Transverse colon (tissue), 4 donors: Measurements from ENCODE around the gene LRRN4CL. TPM values are rescaled to one million over a fixed set of nuclear protein-coding genes. Genes with fewer than 3 reads are reported as not detected.

Experiments
- DNase-seq: peaks from one replicate; pipeline ENCODE4 v3.0.0-alpha.2; 2019
- H3K27ac ChIP-seq, 4 donors: fragments of 200-600 bp; sonication (generic); 2 replicates each; pipeline ENCODE4 v1.5.1; 2016 to 2018; ENCODE audit warnings: inconsistent platforms in 4 of 4
- H3K27me3 ChIP-seq: fragments of 200-600 bp; sonication (generic); 2 replicates; pipeline ENCODE4 v1.5.1; 2017; ENCODE audit warnings: inconsistent platforms
- H3K36me3 ChIP-seq, 4 donors: fragments of 200-600 bp; sonication (generic); 2 replicates each; pipeline ENCODE4 v1.5.1; 2017 to 2019; ENCODE audit warnings: inconsistent platforms in 4 of 4
- H3K4me1 ChIP-seq, 4 donors: fragments of 200-600 bp; sonication (generic); 2 replicates each; pipeline ENCODE4 v1.5.1; 2017 to 2020; ENCODE audit warnings: inconsistent platforms in 4 of 4
- H3K4me3 ChIP-seq, 4 donors: fragments of 200-600 bp; sonication (generic); 1 replicate in 1 of 4; 2 replicates in 3 of 4; pipeline versions ENCODE4 v1.5.1 to v1.6.1; 2017 to 2019; ENCODE audit warnings: inconsistent platforms in 4 of 4
- H3K9me3 ChIP-seq, 2 donors: fragments of 200-600 bp; sonication (generic); 2 replicates each; pipeline ENCODE4 v1.5.1; 2017 to 2019; ENCODE audit warnings: inconsistent platforms in 2 of 2
- EP300 ChIP-seq: sonication (generic); formaldehyde crosslinking; IDR thresholded peaks from one replicate; pipeline ENCODE4 v1.6.1; 2017; ENCODE audit warnings: antibody characterized with exemption, low read depth
- POLR2A ChIP-seq: fragments of 450-650 bp; IDR thresholded peaks from one replicate; pipeline ENCODE4 v1.6.1; 2016; ENCODE audit warnings: antibody characterized with exemption, mild to moderate bottlenecking, moderate library complexity
- POLR2AphosphoS5 ChIP-seq, 3 donors: sonication (generic); formaldehyde crosslinking; IDR thresholded peaks; one replicate each; pipeline ENCODE4 v1.6.1; 2016; ENCODE audit warnings: antibody characterized with exemption in 3 of 3
- WGBS, 2 donors: methylation state at CpG; one replicate each; pipeline ENCODE4 v1.1.5; 2018; ENCODE audit warnings: low coverage in 1 of 2; 5-methylcytosine and 5-hydroxymethylcytosine counted together
- in situ Hi-C, 4 donors: fragments of 200-750 bp; cut with MboI; loops; one replicate each; pipeline versions ENCODE4 v1.15.0 to v1.15.1; 2017; ENCODE audit warnings: low sequenced_read_pairs in 3 of 4, low pct_ligation_motif_present in 1 of 4, low pct_unique_long_range_greater_than_20kb in 1 of 4
- intact Hi-C: fragments of 100-400 bp; cut with DNase I; formaldehyde crosslinking; loops from one replicate; pipeline ENCODE4 v1.15.1; 2023; ENCODE audit warnings: low total_unique reads
- total RNA-seq, 4 donors: library from RNA; depleted of rRNA; stranded (reverse); fragments of >200 nt; gene quantifications; one replicate each; pipeline ENCODE4 v1.1.0, GENCODE V29; 2016
- TF ChIP-seq, protein P1 (sequence below), 5 experiments: fragments of 200-600 bp in 3 of 5; fragments of 450-650 bp in 2 of 5; sonication (generic) in 3 of 5; IDR thresholded peaks; 1 replicate in 2 of 5; 2 replicates in 3 of 5; pipeline ENCODE4 v1.5.1; 2016 to 2017; ENCODE audit warnings: antibody characterized with exemption in 5 of 5, inconsistent platforms in 3 of 5, mild to moderate bottlenecking in 2 of 5, moderate library complexity in 1 of 5

Gene LRRN4CL
- total RNA-seq, 4 donors from 2014 or later = 8.2 to 24.7 (median 9.0) TPM

DNA sequence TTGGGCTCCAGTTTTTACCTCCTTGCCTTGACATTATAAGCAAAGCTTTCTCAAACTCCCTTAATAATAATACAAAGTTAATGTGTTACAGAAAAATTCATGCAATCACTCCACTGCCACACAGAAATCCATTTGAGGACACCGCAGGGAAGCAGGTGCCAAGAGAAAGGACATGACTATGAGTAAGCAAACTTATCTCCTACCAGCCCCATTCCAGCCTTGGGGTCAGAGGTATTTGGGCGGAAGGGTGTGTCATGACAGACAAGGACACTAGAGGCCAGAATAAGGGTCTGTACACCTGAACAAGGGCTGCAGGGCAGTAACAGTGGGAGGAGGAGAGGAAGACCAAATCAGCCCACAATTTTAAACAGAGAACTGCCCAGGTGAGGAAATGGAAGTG, 24.0 kb upstream of the LRRN4CL start:
- no peak overlapping the region for H3K4me3 ChIP-seq
- peak overlapping the region; percentile 62 to 68 (median 66) for H3K27ac ChIP-seq
- TF ChIP-seq POLR2AphosphoS5 (IDR thresholded peaks at IDR 0.05) = no peak
- TF ChIP-seq, protein P1, sequence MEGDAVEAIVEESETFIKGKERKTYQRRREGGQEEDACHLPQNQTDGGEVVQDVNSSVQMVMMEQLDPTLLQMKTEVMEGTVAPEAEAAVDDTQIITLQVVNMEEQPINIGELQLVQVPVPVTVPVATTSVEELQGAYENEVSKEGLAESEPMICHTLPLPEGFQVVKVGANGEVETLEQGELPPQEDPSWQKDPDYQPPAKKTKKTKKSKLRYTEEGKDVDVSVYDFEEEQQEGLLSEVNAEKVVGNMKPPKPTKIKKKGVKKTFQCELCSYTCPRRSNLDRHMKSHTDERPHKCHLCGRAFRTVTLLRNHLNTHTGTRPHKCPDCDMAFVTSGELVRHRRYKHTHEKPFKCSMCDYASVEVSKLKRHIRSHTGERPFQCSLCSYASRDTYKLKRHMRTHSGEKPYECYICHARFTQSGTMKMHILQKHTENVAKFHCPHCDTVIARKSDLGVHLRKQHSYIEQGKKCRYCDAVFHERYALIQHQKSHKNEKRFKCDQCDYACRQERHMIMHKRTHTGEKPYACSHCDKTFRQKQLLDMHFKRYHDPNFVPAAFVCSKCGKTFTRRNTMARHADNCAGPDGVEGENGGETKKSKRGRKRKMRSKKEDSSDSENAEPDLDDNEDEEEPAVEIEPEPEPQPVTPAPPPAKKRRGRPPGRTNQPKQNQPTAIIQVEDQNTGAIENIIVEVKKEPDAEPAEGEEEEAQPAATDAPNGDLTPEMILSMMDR (IDR thresholded peaks at IDR 0.05) = peak in 1 of 5 experiments; percentile 16
- WGBS, 2 donors = 13 to 54% methylated on average over 1 to 2 of the region's 2 CpGs
- DNase-seq = peak; percentile 56
- in situ Hi-C loops (no loop called here), intact Hi-C loops (no loop called here)
- peaks cover 0 to 54% (median 13%) of the 10 kb centered on the region in 4 donors for H3K36me3 ChIP-seq
- H3K4me1 ChIP-seq = peaks cover 13 to 42% (median 21%) of the 10 kb centered on the region in 4 donors
- H3K27me3 ChIP-seq = no peaks in the 10 kb centered on the region
- no peaks in the 10 kb centered on the region for H3K9me3 ChIP-seq

DNA sequence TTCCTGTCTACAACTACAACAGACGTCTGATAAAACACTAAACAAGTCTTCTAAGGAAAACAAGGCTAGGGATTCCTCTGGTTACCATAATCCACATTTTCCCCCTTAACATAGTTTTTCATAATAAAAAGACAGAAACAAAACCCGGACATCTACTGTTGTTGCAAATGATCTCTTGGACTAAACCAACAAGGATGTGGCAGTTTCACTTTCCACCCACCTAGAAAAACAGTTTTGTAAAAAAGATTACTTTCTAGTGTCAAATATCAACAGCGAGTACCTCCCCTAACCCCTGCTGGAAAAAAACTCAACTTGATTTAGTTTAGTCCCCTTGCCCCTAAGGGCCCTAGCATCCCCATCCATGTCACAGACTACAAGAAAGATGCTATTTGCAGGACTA, 23.5 kb upstream of the LRRN4CL start:
- in situ Hi-C loops (no loop called here), intact Hi-C loops (no loop called here)
- H3K27ac ChIP-seq = peak overlapping the region; percentile 62 to 68 (median 66)
- no peaks in the 10 kb centered on the region for H3K27me3 ChIP-seq
- H3K9me3 ChIP-seq = no peaks in the 10 kb centered on the region
- H3K36me3 ChIP-seq = peaks cover 0 to 53% (median 11%) of the 10 kb centered on the region in 4 donors
- no peak for TF ChIP-seq POLR2AphosphoS5 (IDR thresholded peaks at IDR 0.05)
- TF ChIP-seq, protein P1 (IDR thresholded peaks at IDR 0.05) = no peak
- no peak for TF ChIP-seq EP300
- no peak for TF ChIP-seq POLR2A
- H3K4me3 ChIP-seq = no peak overlapping the region
- WGBS, 2 donors = 26 to 39% methylated on average over 3 of the region's 3 CpGs
- no peak for DNase-seq
- H3K4me1 ChIP-seq = peaks cover 14 to 46% (median 22%) of the 10 kb centered on the region in 4 donors

DNA sequence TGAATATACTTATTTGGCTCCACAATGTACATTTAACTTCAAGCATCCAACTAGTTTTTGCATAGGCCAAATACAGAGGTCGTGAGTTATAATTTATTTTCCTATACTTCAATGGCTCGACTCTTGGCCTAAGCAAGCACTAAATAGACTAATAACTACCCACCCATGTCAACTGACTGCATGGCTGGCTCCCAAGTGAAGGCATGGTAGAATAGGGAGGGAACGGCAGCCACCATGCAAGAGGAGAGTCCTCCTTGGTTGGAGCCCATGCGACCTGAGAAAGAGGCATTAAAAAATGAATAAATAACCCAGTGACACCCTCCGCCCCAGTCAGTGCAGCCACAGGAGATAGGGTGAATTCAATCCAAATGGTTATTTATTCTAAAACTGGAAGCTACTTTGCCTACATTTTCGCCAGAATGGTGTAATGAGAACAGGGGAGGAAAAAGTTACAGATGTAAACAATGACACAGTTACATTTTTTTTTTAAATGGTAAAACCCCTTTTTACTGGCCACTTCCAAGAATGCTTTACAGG, 23.0 kb upstream of the LRRN4CL start:
- H3K27ac ChIP-seq = peak overlapping the region; percentile 62 to 68 (median 66)
- H3K4me1 ChIP-seq = peaks cover 14 to 46% (median 22%) of the 10 kb centered on the region in 4 donors
- intact Hi-C loops = no loop called here
- no peaks in the 10 kb centered on the region for H3K27me3 ChIP-seq
- no peaks in the 10 kb centered on the region for H3K9me3 ChIP-seq
- DNase-seq = no peak
- 77 to 87% methylated on average over 4 to 6 of the region's 6 CpGs for WGBS, 2 donors
- H3K36me3 ChIP-seq = peaks cover 0 to 48% (median 9%) of the 10 kb centered on the region in 4 donors
- no peak overlapping the region for H3K4me3 ChIP-seq
- TF ChIP-seq EP300 (no peak), POLR2AphosphoS5 (IDR thresholded peaks at IDR 0.05) (no peak), POLR2A (no peak)
- TF ChIP-seq, protein P1 (IDR thresholded peaks at IDR 0.05) = no peak
- in situ Hi-C loops = no loop called here

DNA sequence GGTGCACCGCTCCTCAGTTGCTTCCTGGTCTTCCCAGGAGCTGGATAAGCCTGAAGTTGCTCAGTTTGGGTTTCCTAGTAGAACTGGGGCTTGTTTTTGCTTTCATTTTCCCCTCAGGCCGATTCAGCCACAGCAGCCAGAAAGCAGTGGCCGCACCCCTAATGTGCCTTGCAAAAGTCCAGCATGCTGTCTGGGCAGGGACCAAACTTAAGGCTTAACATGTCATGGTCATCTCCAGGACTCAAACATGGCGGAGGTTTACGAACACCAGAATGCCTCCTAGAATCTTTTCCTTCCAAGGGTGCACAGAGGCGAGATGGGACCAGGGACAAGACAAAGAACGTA, 20.6 kb upstream of the LRRN4CL start:
- whole genome bisulfite sequencing, 2 donors = 62% methylated on average over 7 of the region's 7 CpGs; no CpG with 5 or more reads in 1 of the 2 donors
- intact Hi-C loops = no loop called here
- peak overlapping the region; percentile 93 to 98 (median 96) for H3K27ac ChIP-seq
- no peaks in the 10 kb centered on the region for H3K27me3 ChIP-seq
- DNase-seq = no peak
- H3K4me1 ChIP-seq = peaks cover 32 to 62% (median 36%) of the 10 kb centered on the region in 4 donors
- H3K9me3 ChIP-seq = no peaks in the 10 kb centered on the region
- H3K36me3 ChIP-seq = peaks cover 0 to 24% (median 0%) of the 10 kb centered on the region in 4 donors
- peak overlapping the region; percentile 50 to 71 (median 53) for H3K4me3 ChIP-seq
- TF ChIP-seq POLR2AphosphoS5 (IDR thresholded peaks at IDR 0.05) (no peak), POLR2A (no peak), EP300 (no peak)
- TF ChIP-seq, protein P1 (IDR thresholded peaks at IDR 0.05) = no peak
- in situ Hi-C loops = no loop called here
